A549 (cell line): Measurements from ENCODE around the gene ARHGAP26. TPM values are rescaled to one million over a fixed set of nuclear protein-coding genes. Genes with fewer than 3 reads are reported as not detected.

Experiments used
- ATAC-seq, 2 experiments: fragments of 200-7000 bp in 1 of 2; fragments of >200 bp in 1 of 2; cut with Nextera tagmentation in 1 of 2; cut with Tn5 transposase in 1 of 2; 3 replicates each; pipeline versions ENCODE4 v1.8.0 to v1.9.1; 2018 to 2020; ENCODE audit warnings: mild to moderate bottlenecking in 1 of 2, moderate library complexity in 1 of 2
- CTCF ChIA-PET: fragments of 300-600 bp; sonication (Branson Sonifier 250); formaldehyde crosslinking; extraction: SDS; loops from one replicate; lab custom pipeline; 2021; ENCODE audit warnings: antibody characterized with exemption, inconsistent platforms; lab: Yijun Ruan, JAX
- POLR2A ChIA-PET: fragments of 350-600 bp; formaldehyde crosslinking; extraction: SDS; loops from one replicate; lab custom pipeline; 2021; ENCODE audit warnings: antibody characterized with exemption, inconsistent platforms; lab: Yijun Ruan, JAX
- DNase-seq, 2 experiments: peaks; one replicate each; pipeline versions ENCODE4 v3.0.0 to v3.0.0-alpha.2; 2011 to 2016; ENCODE audit warnings: low read depth in 1 of 2, low spot score in 1 of 2
- FAIRE-seq: peaks from 2 replicates; lab custom pipeline; 2011; peaks lifted over from hg19 to GRCh38; lab: Jason Lieb, UNC
- H3K27ac ChIP-seq, 2 experiments: fragments of >200 bp; sonication (Bioruptor Twin); formaldehyde crosslinking; 3 replicates each; pipeline ENCODE4 v1.5.1; 2016 to 2017
- H3K4me1 ChIP-seq: fragments of >200 bp; sonication (Bioruptor Twin); formaldehyde crosslinking; 3 replicates; pipeline ENCODE4 v1.6.1; 2016
- H3K4me2 ChIP-seq: fragments of >200 bp; sonication (Bioruptor Twin); formaldehyde crosslinking; 3 replicates; pipeline ENCODE4 v1.6.1; 2016
- H3K4me3 ChIP-seq: fragments of >200 bp; sonication (Bioruptor Twin); formaldehyde crosslinking; 3 replicates; pipeline ENCODE4 v1.5.1; 2016
- H3K9me3 ChIP-seq: fragments of >200 bp; sonication (Bioruptor Twin); formaldehyde crosslinking; 3 replicates; pipeline ENCODE4 v1.6.1; 2016
- CBX2 ChIP-seq: fragments of 200-600 bp; sonication (generic); IDR thresholded peaks from 2 replicates; pipeline ENCODE4 v1.6.1; 2016; ENCODE audit warnings: low read depth, mild to moderate bottlenecking, borderline replicate concordance
- CBX8 ChIP-seq: fragments of 200-600 bp; sonication (generic); IDR thresholded peaks from 2 replicates; pipeline ENCODE4 v1.6.1; 2016
- CEBPB ChIP-seq, 2 experiments: fragments of >200 bp in 1 of 2; sonication (Bioruptor Twin) in 1 of 2; formaldehyde crosslinking in 1 of 2; IDR thresholded peaks; 2 replicates each; pipeline ENCODE4 v1.6.1; 2012 to 2016
- CHD2 ChIP-seq: fragments of 150-350 bp; IDR thresholded peaks from 2 replicates; pipeline ENCODE4 v1.6.1; 2014; ENCODE audit warnings: low read length; ENCODE audit not compliant: partially characterized antibody
- EP300 ChIP-seq, 2 experiments: fragments of >200 bp; sonication (Bioruptor Twin); formaldehyde crosslinking; IDR thresholded peaks; 2 replicates in 1 of 2; 3 replicates in 1 of 2; pipeline ENCODE4 v1.6.1; 2016 to 2017
- FOSL2 ChIP-seq, 2 experiments: fragments of 450-650 bp in 1 of 2; fragments of >200 bp in 1 of 2; sonication (Bioruptor Twin) in 1 of 2; formaldehyde crosslinking; IDR thresholded peaks; 2 replicates each; pipeline versions ENCODE4 v1.5.0 to v1.6.1; 2016 to 2020; ENCODE audit warnings: mild to moderate bottlenecking in 1 of 2, moderate library complexity in 1 of 2
- HOXB5 ChIP-seq: fragments of 250-450 bp; sonication (Bioruptor Pico); IDR thresholded peaks from 2 replicates; pipeline ENCODE4 v1.5.0; 2020; ENCODE audit warnings: mild to moderate bottlenecking, moderate library complexity
- JUN ChIP-seq, 2 experiments: fragments of >200 bp; sonication (Bioruptor Twin); formaldehyde crosslinking; IDR thresholded peaks; 2 replicates in 1 of 2; 3 replicates in 1 of 2; pipeline ENCODE4 v1.6.1; 2016 to 2017
- JUNB ChIP-seq: fragments of >200 bp; sonication (Bioruptor Twin); formaldehyde crosslinking; IDR thresholded peaks from 2 replicates; pipeline ENCODE4 v1.6.1; 2016
- MYC ChIP-seq: IDR thresholded peaks from 2 replicates; pipeline ENCODE4 v1.6.1; 2012; ENCODE audit warnings: mild to moderate bottlenecking, inconsistent platforms, low read length, improper control_type of control experiment, borderline replicate concordance
- NFE2L2 ChIP-seq: fragments of 150-350 bp; conservative IDR thresholded peaks from 2 replicates; pipeline ENCODE4 v1.6.1; 2014; ENCODE audit warnings: low read length
- NPAS2 ChIP-seq: fragments of 250-450 bp; sonication (Bioruptor Pico); IDR thresholded peaks from 2 replicates; pipeline ENCODE4 v1.8.0; 2022; ENCODE audit warnings: mild to moderate bottlenecking, moderate library complexity, borderline replicate concordance
- POLR2AphosphoS2 ChIP-seq: conservative IDR thresholded peaks from 2 replicates; pipeline ENCODE4 v1.6.1; 2012; ENCODE audit warnings: low read length, improper control_type of control experiment, inconsistent platforms
- RAD21 ChIP-seq, 2 experiments: fragments of >200 bp in 1 of 2; sonication (Bioruptor Twin) in 1 of 2; formaldehyde crosslinking in 1 of 2; IDR thresholded peaks in 1 of 2; conservative IDR thresholded peaks in 1 of 2; 2 replicates in 1 of 2; 3 replicates in 1 of 2; pipeline ENCODE4 v1.6.1; 2012 to 2018; ENCODE audit warnings: inconsistent platforms in 1 of 2
- RFX5 ChIP-seq: fragments of 450-650 bp; IDR thresholded peaks from 2 replicates; pipeline ENCODE4 v1.7.1; 2014; ENCODE audit warnings: antibody characterized with exemption, mild to moderate bottlenecking, moderate library complexity
- SMC3 ChIP-seq: fragments of >200 bp; sonication (Bioruptor Twin); formaldehyde crosslinking; IDR thresholded peaks from 3 replicates; pipeline ENCODE4 v1.6.1; 2018; ENCODE audit warnings: inconsistent platforms
- ZNF302 ChIP-seq: fragments of 250-450 bp; sonication (Bioruptor Pico); IDR thresholded peaks from 2 replicates; pipeline ENCODE4 v1.9.0; 2021; ENCODE audit warnings: inconsistent platforms, mild to moderate bottlenecking, moderate library complexity
- WGBS: methylation state at CpG from one replicate; pipeline ENCODE4 v1.1.6; 2017; ENCODE audit errors: missing lambda C conversion rate; 5-methylcytosine and 5-hydroxymethylcytosine counted together
- polyA plus RNA-seq, 4 experiments: library from polyadenylated mRNA; depleted of rRNA in 3 of 4; stranded (reverse); fragments of >200 nt; fragmentation: RNase III in 1 of 4; extraction: RNeasy Plus Mini Kit Qiagen cat#74134 plus additional on column Dnase treatment in 1 of 4; gene quantifications; 2 replicates in 3 of 4; 3 replicates in 1 of 4; pipeline ENCODE4 v1.2.3, GENCODE V29; 2011 to 2017
- TF ChIP-seq, protein P1 (sequence below): fragments of 250-450 bp; sonication (Bioruptor Pico); IDR thresholded peaks from 2 replicates; pipeline ENCODE4 v1.5.0; 2020; ENCODE audit warnings: low read depth, mild to moderate bottlenecking, moderate library complexity
- TF ChIP-seq, protein P2 (sequence below): fragments of >200 bp; sonication (Bioruptor Twin); formaldehyde crosslinking; IDR thresholded peaks from 2 replicates; pipeline ENCODE4 v1.6.1; 2016
- TF ChIP-seq, protein P3 (sequence below): fragments of 150-350 bp; IDR thresholded peaks from 2 replicates; pipeline ENCODE4 v1.6.1; 2014; ENCODE audit warnings: low read depth, mild to moderate bottlenecking, low read length
- TF ChIP-seq, protein P4 (sequence below): fragments of 200-600 bp; sonication (generic); IDR thresholded peaks from 2 replicates; pipeline ENCODE4 v1.6.1; 2016; ENCODE audit warnings: antibody characterized with exemption, mild to moderate bottlenecking, moderate library complexity
- TF ChIP-seq, protein P5 (sequence below): fragments of 250-450 bp; sonication (Bioruptor Pico); IDR thresholded peaks from 2 replicates; pipeline ENCODE4 v1.5.0; 2021; ENCODE audit warnings: mild to moderate bottlenecking, moderate library complexity, borderline replicate concordance

The ARHGAP26 gene
- polyA plus RNA-seq, 2 of the 4 experiments (the other 2 are of a cell fraction) = 6.6 to 19.1 TPM

DNA sequence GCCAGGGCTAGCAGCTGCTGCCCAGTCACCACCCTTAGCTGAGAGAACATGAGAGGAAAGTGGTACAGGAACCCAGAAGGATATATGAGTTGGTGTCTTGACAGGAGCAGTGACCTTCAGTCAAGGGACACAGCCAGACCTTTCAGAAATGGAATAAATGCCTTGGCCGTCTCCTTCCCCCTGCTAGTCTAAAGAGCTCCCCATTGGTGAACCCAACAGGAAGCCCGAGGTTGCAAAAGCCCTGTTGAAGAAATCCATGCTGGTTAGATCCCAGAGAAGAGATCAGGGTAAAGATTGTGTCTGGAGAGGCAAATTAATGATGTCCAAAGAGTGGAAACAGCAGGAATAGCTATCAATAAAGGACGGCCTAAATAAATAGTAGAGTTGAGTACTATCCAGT lies 388.9 kb downstream of the ARHGAP26 start:
- ATAC-seq (no peak), FAIRE-seq (no peak), DNase-seq (no peak)
- no peak overlapping the region for H3K4me2 ChIP-seq
- WGBS = 51% methylated on average over 3 of the region's 3 CpGs
- H3K4me1 ChIP-seq = peaks cover 23% of the 10 kb centered on the region
- CTCF ChIA-PET = interaction anchor here (0.6 to 0.7 kb wide), 2 partner anchors 24 to 254 kb away, joined by 3 read pairs; no protein-coding TSS in a partner anchor
- no peak for TF ChIP-seq NPAS2 (CRISPR knock-in tag)
- no peak for TF ChIP-seq ZNF302
- TF ChIP-seq SMC3 = no peak
- no peak for TF ChIP-seq POLR2AphosphoS2
- TF ChIP-seq CBX2 = no peak
- no peak overlapping the region for H3K27ac ChIP-seq
- H3K9me3 ChIP-seq = no peaks in the 10 kb centered on the region
- no peak overlapping the region for H3K4me3 ChIP-seq
- POLR2A ChIA-PET = no interaction called here

DNA sequence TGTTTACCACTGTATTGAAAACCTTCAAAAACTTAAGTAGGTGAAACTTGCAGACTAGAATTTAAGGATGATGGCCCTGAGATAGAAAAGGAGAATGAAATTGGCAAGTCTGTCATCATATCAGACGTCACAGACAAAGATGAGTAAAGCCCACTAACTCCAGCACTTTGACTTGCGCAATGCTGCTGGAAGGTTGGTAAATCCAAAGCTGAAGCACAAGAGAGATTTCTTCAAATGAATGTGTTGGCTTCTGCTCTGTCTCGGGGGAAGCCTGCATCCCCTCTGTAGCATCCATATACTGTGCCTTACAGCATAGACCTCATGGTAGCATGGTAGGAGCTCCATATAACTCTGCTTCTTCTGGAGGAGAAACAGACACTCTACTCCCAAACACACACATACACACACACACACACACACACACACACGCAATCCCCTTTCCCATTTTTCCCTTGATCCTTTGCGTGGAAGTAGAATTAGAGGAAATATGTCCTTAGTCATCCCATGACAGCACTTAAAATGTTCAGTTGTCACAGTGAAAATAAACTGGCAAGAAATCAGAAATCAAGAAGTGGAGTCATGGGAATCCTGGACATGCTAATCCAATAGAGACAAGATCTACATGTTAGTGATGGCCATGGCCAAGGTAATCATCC lies 391.8 kb downstream of the ARHGAP26 start:
- CTCF ChIA-PET = interaction anchor here (1.0 to 1.3 kb wide), 2 partner anchors 9 to 16 kb away, joined by 3 read pairs; no protein-coding TSS in a partner anchor
- Histone ChIP-seq H3K4me1 (peaks cover 16% of the 10 kb centered on the region), H3K9me3 (no peaks in the 10 kb centered on the region), H3K4me3 (no peak overlapping the region), H3K27ac (peak overlapping the region in 1 of 2 experiments; percentile 27; a peak in 1 of 6 replicates), H3K4me2 (no peak overlapping the region)
- ATAC-seq (peak in 1 of 2 experiments; percentile 67; a peak in 5 of 6 replicates), DNase-seq (peak in 1 of 2 experiments; percentile 37), FAIRE-seq (no peak)
- TF ChIP-seq EP300 (IDR thresholded peaks at IDR 0.05) = no peak
- TF ChIP-seq JUNB = no peak
- TF ChIP-seq, protein P1, sequence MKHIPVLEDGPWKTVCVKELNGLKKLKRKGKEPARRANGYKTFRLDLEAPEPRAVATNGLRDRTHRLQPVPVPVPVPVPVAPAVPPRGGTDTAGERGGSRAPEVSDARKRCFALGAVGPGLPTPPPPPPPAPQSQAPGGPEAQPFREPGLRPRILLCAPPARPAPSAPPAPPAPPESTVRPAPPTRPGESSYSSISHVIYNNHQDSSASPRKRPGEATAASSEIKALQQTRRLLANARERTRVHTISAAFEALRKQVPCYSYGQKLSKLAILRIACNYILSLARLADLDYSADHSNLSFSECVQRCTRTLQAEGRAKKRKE (CRISPR knock-in tag) = no peak
- TF ChIP-seq CBX8 = no peak
- no peak for TF ChIP-seq CHD2
- TF ChIP-seq, protein P2, sequence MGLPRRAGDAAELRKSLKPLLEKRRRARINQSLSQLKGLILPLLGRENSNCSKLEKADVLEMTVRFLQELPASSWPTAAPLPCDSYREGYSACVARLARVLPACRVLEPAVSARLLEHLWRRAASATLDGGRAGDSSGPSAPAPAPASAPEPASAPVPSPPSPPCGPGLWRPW = 0 out of 2 replicates have a peak, but pooled peaks have one; percentile 56
- no peak for TF ChIP-seq SMC3
- peak; percentile 95 to 96 for TF ChIP-seq CEBPB (IDR thresholded peaks at IDR 0.05)
- TF ChIP-seq, protein P3, sequence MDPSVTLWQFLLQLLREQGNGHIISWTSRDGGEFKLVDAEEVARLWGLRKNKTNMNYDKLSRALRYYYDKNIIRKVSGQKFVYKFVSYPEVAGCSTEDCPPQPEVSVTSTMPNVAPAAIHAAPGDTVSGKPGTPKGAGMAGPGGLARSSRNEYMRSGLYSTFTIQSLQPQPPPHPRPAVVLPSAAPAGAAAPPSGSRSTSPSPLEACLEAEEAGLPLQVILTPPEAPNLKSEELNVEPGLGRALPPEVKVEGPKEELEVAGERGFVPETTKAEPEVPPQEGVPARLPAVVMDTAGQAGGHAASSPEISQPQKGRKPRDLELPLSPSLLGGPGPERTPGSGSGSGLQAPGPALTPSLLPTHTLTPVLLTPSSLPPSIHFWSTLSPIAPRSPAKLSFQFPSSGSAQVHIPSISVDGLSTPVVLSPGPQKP = no peak
- no peak for TF ChIP-seq FOSL2 (IDR thresholded peaks at IDR 0.05)
- TF ChIP-seq FOSL2 (CRISPR knock-in tag; IDR thresholded peaks at IDR 0.05) = 0 out of 2 replicates have a peak, but pooled peaks have one; percentile 31
- TF ChIP-seq HOXB5 = no peak
- WGBS = 80% methylated on average over 5 of the region's 5 CpGs
- POLR2A ChIA-PET = no interaction called here

DNA sequence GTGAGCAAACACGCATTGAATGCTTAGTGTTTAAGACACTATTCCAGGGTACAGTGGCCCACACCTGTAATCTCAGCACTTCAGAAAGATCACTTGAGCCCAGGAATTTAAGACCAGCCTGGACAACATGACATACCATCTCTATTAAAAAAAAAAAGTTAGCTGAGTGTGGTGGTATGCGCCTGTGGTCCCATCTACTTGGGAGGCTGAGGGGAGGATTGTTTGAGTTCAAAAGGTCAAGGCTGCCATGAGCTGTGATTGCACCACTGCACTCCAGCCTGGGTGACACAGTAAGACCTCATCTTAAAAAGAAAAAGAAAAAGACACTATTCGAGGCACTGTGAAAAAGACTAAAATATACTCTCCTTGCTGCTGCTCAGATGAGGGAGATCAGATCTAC lies 392.6 kb downstream of the ARHGAP26 start:
- DNase-seq (no peak), ATAC-seq (no peak), FAIRE-seq (no peak)
- POLR2A ChIA-PET = no interaction called here
- peaks cover 23% of the 10 kb centered on the region for H3K4me1 ChIP-seq
- H3K4me3 ChIP-seq = no peak overlapping the region
- no peaks in the 10 kb centered on the region for H3K9me3 ChIP-seq
- TF ChIP-seq, protein P3 = no peak
- TF ChIP-seq RFX5 (no peak), NFE2L2 (no peak), JUN (IDR thresholded peaks at IDR 0.05) (no peak), JUNB (no peak), MYC (no peak), RAD21 (conservative IDR thresholded peaks at IDR 0.05 in 1 of 2, IDR thresholded peaks at IDR 0.05 in 1 of 2) (no peak), CBX8 (no peak)
- TF ChIP-seq, protein P4, sequence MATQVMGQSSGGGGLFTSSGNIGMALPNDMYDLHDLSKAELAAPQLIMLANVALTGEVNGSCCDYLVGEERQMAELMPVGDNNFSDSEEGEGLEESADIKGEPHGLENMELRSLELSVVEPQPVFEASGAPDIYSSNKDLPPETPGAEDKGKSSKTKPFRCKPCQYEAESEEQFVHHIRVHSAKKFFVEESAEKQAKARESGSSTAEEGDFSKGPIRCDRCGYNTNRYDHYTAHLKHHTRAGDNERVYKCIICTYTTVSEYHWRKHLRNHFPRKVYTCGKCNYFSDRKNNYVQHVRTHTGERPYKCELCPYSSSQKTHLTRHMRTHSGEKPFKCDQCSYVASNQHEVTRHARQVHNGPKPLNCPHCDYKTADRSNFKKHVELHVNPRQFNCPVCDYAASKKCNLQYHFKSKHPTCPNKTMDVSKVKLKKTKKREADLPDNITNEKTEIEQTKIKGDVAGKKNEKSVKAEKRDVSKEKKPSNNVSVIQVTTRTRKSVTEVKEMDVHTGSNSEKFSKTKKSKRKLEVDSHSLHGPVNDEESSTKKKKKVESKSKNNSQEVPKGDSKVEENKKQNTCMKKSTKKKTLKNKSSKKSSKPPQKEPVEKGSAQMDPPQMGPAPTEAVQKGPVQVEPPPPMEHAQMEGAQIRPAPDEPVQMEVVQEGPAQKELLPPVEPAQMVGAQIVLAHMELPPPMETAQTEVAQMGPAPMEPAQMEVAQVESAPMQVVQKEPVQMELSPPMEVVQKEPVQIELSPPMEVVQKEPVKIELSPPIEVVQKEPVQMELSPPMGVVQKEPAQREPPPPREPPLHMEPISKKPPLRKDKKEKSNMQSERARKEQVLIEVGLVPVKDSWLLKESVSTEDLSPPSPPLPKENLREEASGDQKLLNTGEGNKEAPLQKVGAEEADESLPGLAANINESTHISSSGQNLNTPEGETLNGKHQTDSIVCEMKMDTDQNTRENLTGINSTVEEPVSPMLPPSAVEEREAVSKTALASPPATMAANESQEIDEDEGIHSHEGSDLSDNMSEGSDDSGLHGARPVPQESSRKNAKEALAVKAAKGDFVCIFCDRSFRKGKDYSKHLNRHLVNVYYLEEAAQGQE = no peak
- TF ChIP-seq, protein P5, sequence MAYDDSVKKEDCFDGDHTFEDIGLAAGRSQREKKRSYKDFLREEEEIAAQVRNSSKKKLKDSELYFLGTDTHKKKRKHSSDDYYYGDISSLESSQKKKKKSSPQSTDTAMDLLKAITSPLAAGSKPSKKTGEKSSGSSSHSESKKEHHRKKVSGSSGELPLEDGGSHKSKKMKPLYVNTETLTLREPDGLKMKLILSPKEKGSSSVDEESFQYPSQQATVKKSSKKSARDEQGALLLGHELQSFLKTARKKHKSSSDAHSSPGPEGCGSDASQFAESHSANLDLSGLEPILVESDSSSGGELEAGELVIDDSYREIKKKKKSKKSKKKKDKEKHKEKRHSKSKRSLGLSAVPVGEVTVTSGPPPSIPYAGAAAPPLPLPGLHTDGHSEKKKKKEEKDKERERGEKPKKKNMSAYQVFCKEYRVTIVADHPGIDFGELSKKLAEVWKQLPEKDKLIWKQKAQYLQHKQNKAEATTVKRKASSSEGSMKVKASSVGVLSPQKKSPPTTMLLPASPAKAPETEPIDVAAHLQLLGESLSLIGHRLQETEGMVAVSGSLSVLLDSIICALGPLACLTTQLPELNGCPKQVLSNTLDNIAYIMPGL (CRISPR knock-in tag) = no peak
- 0 out of 6 replicates have a peak overlapping the region, but pooled peaks of 1 of the 2 experiments have one; percentile 5 for H3K27ac ChIP-seq
- 91% methylated on average over 3 of the region's 3 CpGs for WGBS
- CTCF ChIA-PET = interaction anchor here (1.3 kb wide), 1 partner anchor 8 kb away, joined by 3 read pairs; no protein-coding TSS in a partner anchor
- H3K4me2 ChIP-seq = no peak overlapping the region
